ENCODE results near the gene AIP. TPM values are rescaled to one million over a fixed set of nuclear protein-coding genes. Genes with fewer than 3 reads are reported as not detected.

AIP gene
- total RNA-seq, 6 donors from 2014 or later, result 51.1 to 101 (median 75.3) TPM

- TF ChIP-seq EP300 (IDR thresholded peaks at IDR 0.05) (no peak), POLR2A (IDR thresholded peaks at IDR 0.05) (no peak), POLR2AphosphoS5 (IDR thresholded peaks at IDR 0.05) (no peak), CTCF (IDR thresholded peaks at IDR 0.05) (no peak)
- Histone ChIP-seq H3K4me3 (no peak overlapping the region), H3K27ac (no peak overlapping the region), H3K36me3 (no peaks in the 10 kb centered on the region), H3K4me1 (no peaks in the 10 kb centered on the region), H3K27me3 (no peaks in the 10 kb centered on the region), H3K9me3 (no peaks in the 10 kb centered on the region)
- WGBS, 2 donors, result 92 to 100% methylated on average over 6 to 15 of the region's 15 CpGs
- ATAC-seq (ENCODE audit: low FRiP score in 2 of 2), result no peak
- peak in 1 of 2 donors; percentile 76 for DNase-seq
Measured at GRCh38 chr11:67522338-67522737, 39.5 kb downstream of the AIP start.

- H3K9me3 ChIP-seq, result no peaks in the 10 kb centered on the region
- WGBS, 2 donors, result 90 to 91% methylated on average over 8 to 17 of the region's 23 CpGs
- no peak for ATAC-seq (ENCODE audit: low FRiP score in 2 of 2)
Measured at GRCh38 chr11:67522844-67523555, 40.2 kb downstream of the AIP start, which contains the start of gene CABP2. TSS of gene CABP2 (minus strand) at chr11:67523446. CDS start at chr11:67523326, 120 bp downstream.

GRCh38 chr11:67523556-67524479, 41.0 kb downstream of the AIP start:
- H3K4me3 ChIP-seq, result no peak overlapping the region
- TF ChIP-seq EP300 (IDR thresholded peaks at IDR 0.05) (no peak), CTCF (IDR thresholded peaks at IDR 0.05) (no peak), POLR2AphosphoS5 (IDR thresholded peaks at IDR 0.05) (no peak), POLR2A (IDR thresholded peaks at IDR 0.05) (no peak)
- peak in 1 of 2 donors; percentile 69 for DNase-seq
- H3K27me3 ChIP-seq, result no peaks in the 10 kb centered on the region
- no peaks in the 10 kb centered on the region for H3K9me3 ChIP-seq
- H3K36me3 ChIP-seq, result no peaks in the 10 kb centered on the region
- peak in 1 of 2 donors; percentile 4 for ATAC-seq (ENCODE audit: low FRiP score in 2 of 2)
- no peak overlapping the region for H3K27ac ChIP-seq
- 77 to 80% methylated on average over 16 to 17 of the region's 25 CpGs for WGBS, 2 donors
- H3K4me1 ChIP-seq, result no peaks in the 10 kb centered on the region

More at GRCh38 chr11:67522844-67523555, 40.2 kb downstream of the AIP start, which contains the start of gene CABP2:
- no peaks in the 10 kb centered on the region for H3K36me3 ChIP-seq
- no peak within 1 kb of the TSS for H3K4me3 ChIP-seq
- TF ChIP-seq CTCF (IDR thresholded peaks at IDR 0.05) (no peak), POLR2AphosphoS5 (IDR thresholded peaks at IDR 0.05) (no peak), EP300 (IDR thresholded peaks at IDR 0.05) (no peak), POLR2A (IDR thresholded peaks at IDR 0.05) (no peak)
- peak in 1 of 2 donors; percentile 79 for DNase-seq
- no peak within 1 kb of the TSS for H3K27ac ChIP-seq
- no peaks in the 10 kb centered on the region for H3K27me3 ChIP-seq
- no peaks in the 10 kb centered on the region for H3K4me1 ChIP-seq

- ATAC-seq (ENCODE audit: low FRiP score in 2 of 2), result no peak
- no peak for TF ChIP-seq POLR2AphosphoS5 (IDR thresholded peaks at IDR 0.05)
- Histone ChIP-seq H3K27ac (no peak overlapping the region), H3K4me1 (no peaks in the 10 kb centered on the region), H3K27me3 (no peaks in the 10 kb centered on the region), H3K36me3 (no peaks in the 10 kb centered on the region), H3K9me3 (no peaks in the 10 kb centered on the region), H3K4me3 (no peak overlapping the region)
- 85 to 86% methylated on average over 8 to 9 of the region's 9 CpGs for WGBS, 2 donors
- no peak for DNase-seq
Measured at GRCh38 chr11:67524480-67524808, 41.6 kb downstream of the AIP start.

- no peaks in the 10 kb centered on the region for H3K27me3 ChIP-seq
Measured at GRCh38 chr11:67525275-67525976, 42.6 kb downstream of the AIP start.

More at GRCh38 chr11:67525275-67525976, 42.6 kb downstream of the AIP start:
- no peak for TF ChIP-seq EP300 (IDR thresholded peaks at IDR 0.05)
- TF ChIP-seq POLR2AphosphoS5 (IDR thresholded peaks at IDR 0.05), result no peak
- TF ChIP-seq CTCF (IDR thresholded peaks at IDR 0.05), result no peak
- no peak for TF ChIP-seq POLR2A (IDR thresholded peaks at IDR 0.05)
- DNase-seq, result no peak
- Histone ChIP-seq H3K9me3 (no peaks in the 10 kb centered on the region), H3K36me3 (no peaks in the 10 kb centered on the region), H3K4me3 (no peak overlapping the region), H3K27ac (no peak overlapping the region), H3K4me1 (no peaks in the 10 kb centered on the region)
- 69 to 73% methylated on average over 4 to 5 of the region's 5 CpGs for WGBS, 2 donors
- ATAC-seq (ENCODE audit: low FRiP score in 2 of 2), result no peak
